ENCODE measurements around the gene DUSP10. TPM values are rescaled to one million over a fixed set of nuclear protein-coding genes. Genes with fewer than 3 reads are reported as not detected.

DUSP10 gene
- 4.4 and 9.1 TPM in 2 replicates for total RNA-seq

DNA sequence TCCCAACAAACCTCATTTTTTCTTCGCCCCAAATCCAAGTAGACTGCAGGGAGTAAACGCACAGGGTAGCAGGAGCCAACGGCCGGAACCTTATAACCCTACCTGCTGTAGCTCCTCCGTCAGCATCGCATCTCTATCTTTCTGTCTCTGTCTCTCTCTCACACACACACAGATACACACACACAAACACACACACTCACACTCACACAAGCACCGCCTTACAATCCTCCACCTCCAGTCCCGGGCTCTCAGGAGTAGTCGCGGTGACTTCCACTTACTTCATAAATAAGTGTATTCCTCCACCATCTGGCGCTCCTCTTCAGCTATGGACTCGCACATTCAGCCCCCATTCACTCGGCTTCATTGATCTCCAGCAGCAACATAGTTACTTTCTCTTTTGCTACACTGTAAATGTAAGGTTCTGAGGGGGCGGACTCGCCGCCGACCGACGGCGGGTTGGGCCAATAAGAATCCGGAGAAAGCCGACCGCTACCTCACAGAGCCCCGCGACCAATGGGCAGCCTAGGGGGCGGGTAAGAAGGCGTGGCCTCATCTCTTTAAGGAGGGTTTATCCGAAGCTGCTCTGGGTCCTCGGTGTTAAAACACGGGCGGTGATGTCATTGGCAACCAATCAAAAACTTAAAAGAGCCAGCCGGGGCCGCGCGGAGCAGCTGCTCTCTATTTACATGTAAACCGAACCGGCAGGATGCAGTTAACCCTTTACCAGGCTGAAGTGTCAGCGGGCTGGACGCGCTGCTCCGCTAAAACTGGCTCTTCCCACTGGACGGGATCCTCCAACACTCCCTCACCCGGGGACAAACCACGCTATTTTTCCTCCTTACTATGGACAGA, at the start of gene DUSP10:
Gene DUSP10, minus strand, starts transcription at position 387 of the 852 bp plus-strand sequence. CDS start 2,345 bp downstream, outside the sequence.

